Nephron (organoid): ENCODE results near the gene EMC10.

Experiments used
- H3K27ac Mint-ChIP-seq, 3 experiments: 2 replicates each; pipeline ENCODE4 v1.8.0; 2020; ENCODE audit warnings: mixed read lengths in 3 of 3, mild to moderate bottlenecking in 2 of 3, moderate library complexity in 1 of 3
- H3K27me3 Mint-ChIP-seq: 2 replicates; pipeline ENCODE4 v1.8.0; 2021; ENCODE audit warnings: low read depth, mild to moderate bottlenecking, moderate library complexity, mixed read lengths
- H3K36me3 Mint-ChIP-seq: 2 replicates; pipeline ENCODE4 v1.8.0; 2020; ENCODE audit warnings: low read depth, mixed read lengths
- H3K4me1 Mint-ChIP-seq: 2 replicates; pipeline ENCODE4 v1.8.0; 2020; ENCODE audit warnings: mixed read lengths
- H3K4me3 Mint-ChIP-seq, 3 experiments: 2 replicates each; pipeline ENCODE4 v1.8.0; 2020; ENCODE audit warnings: mild to moderate bottlenecking in 3 of 3, mixed read lengths in 3 of 3, moderate library complexity in 2 of 3
- H3K9me3 Mint-ChIP-seq: 2 replicates; pipeline ENCODE4 v1.8.0; 2020; ENCODE audit warnings: mixed read lengths
- TF ChIP-seq, protein P1 (sequence below), 3 experiments: fragments of 200-600 bp; sonication (generic); IDR thresholded peaks; one replicate each; pipeline ENCODE4 v1.5.0; 2021; ENCODE audit warnings: antibody characterized with exemption in 3 of 3; ENCODE audit not compliant: unreplicated experiment in 3 of 3

The EMC10 gene

DNA sequence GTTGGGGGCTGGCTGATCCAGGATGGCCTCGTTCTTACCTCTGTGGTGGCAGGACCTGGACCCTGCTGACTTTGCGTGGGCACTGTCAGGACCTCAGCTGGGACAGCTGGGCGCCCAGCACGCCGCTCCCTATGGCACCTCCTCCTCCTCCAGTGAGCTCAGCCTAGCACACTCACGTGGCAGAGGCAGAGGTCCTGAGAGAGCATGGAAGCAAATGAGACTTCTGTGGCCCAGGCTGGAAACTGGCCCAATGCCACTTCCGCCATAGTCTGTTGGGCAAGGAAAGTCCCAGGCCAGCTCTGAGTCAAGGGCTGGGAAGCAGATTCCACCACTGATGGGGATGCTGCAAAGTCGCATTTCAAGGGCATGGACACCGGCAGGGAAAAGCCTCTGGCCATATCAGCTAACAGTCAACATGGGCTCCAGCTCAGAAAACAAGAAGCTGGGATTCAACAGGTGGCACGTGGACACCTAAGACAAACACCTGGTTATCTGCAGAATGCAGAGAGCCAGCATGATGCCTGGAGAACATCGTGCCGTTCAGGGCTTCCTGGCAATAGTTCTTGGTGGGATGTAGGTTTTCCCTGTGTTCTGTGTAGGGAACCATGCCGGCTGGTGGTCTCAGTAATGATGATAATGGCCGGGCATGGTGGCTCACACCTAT, 26.9 kb upstream of the EMC10 start:
- H3K27me3 Mint-ChIP-seq = peaks cover 6% of the 10 kb centered on the region
- H3K4me3 Mint-ChIP-seq = no peak overlapping the region
- TF ChIP-seq, protein P1, sequence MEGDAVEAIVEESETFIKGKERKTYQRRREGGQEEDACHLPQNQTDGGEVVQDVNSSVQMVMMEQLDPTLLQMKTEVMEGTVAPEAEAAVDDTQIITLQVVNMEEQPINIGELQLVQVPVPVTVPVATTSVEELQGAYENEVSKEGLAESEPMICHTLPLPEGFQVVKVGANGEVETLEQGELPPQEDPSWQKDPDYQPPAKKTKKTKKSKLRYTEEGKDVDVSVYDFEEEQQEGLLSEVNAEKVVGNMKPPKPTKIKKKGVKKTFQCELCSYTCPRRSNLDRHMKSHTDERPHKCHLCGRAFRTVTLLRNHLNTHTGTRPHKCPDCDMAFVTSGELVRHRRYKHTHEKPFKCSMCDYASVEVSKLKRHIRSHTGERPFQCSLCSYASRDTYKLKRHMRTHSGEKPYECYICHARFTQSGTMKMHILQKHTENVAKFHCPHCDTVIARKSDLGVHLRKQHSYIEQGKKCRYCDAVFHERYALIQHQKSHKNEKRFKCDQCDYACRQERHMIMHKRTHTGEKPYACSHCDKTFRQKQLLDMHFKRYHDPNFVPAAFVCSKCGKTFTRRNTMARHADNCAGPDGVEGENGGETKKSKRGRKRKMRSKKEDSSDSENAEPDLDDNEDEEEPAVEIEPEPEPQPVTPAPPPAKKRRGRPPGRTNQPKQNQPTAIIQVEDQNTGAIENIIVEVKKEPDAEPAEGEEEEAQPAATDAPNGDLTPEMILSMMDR (IDR thresholded peaks at IDR 0.05; ENCODE audit: unreplicated experiment in 3 of 3) = no peak
- H3K36me3 Mint-ChIP-seq = no peaks in the 10 kb centered on the region
- H3K4me1 Mint-ChIP-seq = no peaks in the 10 kb centered on the region
- no peak overlapping the region for H3K27ac Mint-ChIP-seq
- H3K9me3 Mint-ChIP-seq = peaks cover 3% of the 10 kb centered on the region

- Mint-ChIP-seq H3K36me3 (no peaks in the 10 kb centered on the region), H3K4me1 (no peaks in the 10 kb centered on the region), H3K9me3 (peaks cover 6% of the 10 kb centered on the region), H3K27ac (no peak overlapping the region), H3K27me3 (peaks cover 6% of the 10 kb centered on the region), H3K4me3 (no peak overlapping the region)
- TF ChIP-seq, protein P1 (IDR thresholded peaks at IDR 0.05; ENCODE audit: unreplicated experiment in 3 of 3) = no peak
These were observed 25.7 kb upstream of the EMC10 start for GRCh38 chr19:50450369-50451222.

DNA sequence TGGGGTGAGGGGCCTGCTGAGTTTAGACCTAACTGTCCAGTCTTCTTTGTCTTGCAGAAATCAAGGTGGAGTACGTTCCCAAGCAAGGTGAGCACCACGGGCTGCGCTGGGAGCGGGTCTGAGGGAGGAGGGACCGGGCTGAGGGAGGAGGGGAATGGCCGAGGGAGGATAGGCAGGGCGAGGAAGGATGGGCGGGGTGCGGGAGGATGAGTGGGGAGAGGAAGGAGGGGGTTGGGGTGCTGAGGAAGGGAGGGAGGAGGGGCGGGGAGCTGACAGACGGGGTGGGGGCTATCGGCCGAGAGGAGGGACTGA, 25.1 kb upstream of the EMC10 start:
- Mint-ChIP-seq H3K27me3 (peaks cover 11% of the 10 kb centered on the region), H3K4me1 (no peaks in the 10 kb centered on the region), H3K36me3 (no peaks in the 10 kb centered on the region), H3K9me3 (peaks cover 6% of the 10 kb centered on the region), H3K4me3 (no peak overlapping the region), H3K27ac (no peak overlapping the region)
- TF ChIP-seq, protein P1 (IDR thresholded peaks at IDR 0.05; ENCODE audit: unreplicated experiment in 3 of 3) = no peak

DNA sequence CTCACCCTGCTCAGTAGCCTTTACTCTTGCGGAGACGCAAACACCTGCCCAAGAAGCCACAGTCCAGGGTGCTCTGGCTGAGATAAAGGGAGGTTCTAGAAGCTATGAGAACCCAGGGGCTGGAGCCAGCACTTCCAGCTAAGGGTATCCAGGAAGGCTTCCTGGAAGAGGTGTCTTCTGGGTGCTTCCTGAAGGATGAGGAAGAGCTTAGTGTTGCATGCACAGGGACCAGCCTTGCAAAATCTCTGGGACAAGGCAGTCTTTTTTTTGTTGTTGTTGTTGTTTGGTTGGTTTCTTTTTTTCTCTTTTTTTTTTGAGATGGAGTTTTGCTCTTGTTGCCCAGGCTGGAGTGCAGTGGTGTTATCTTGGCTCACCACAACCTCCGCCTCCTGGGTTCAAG, 23.1 kb upstream of the EMC10 start:
- peaks cover 2% of the 10 kb centered on the region for H3K9me3 Mint-ChIP-seq
- no peak overlapping the region for H3K27ac Mint-ChIP-seq
- H3K4me1 Mint-ChIP-seq = no peaks in the 10 kb centered on the region
- no peaks in the 10 kb centered on the region for H3K36me3 Mint-ChIP-seq
- H3K27me3 Mint-ChIP-seq = peaks cover 4% of the 10 kb centered on the region
- TF ChIP-seq, protein P1 (IDR thresholded peaks at IDR 0.05; ENCODE audit: unreplicated experiment in 3 of 3) = no peak
- no peak overlapping the region for H3K4me3 Mint-ChIP-seq

DNA sequence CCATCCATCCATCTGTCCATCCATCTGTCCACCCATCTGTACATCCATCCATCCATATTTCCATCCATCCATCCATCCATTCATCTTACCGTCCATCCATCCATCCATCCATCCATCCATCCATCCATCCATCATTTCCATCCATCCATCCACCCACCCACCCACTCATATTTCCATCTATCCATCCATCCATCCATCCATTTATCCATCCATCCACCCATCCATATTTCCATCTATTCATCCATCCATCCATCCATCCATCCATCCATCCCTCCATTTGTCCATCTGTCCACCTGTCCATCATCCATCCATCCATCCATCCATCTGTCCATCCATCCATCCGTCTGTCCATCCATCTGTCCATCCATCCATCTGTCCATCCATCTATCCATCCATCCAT, 20.3 kb upstream of the EMC10 start:
- Mint-ChIP-seq H3K36me3 (no peaks in the 10 kb centered on the region), H3K4me3 (no peak overlapping the region), H3K4me1 (peaks cover 6% of the 10 kb centered on the region), H3K27me3 (peaks cover 10% of the 10 kb centered on the region), H3K9me3 (peaks cover 2% of the 10 kb centered on the region), H3K27ac (no peak overlapping the region)
- TF ChIP-seq, protein P1 (IDR thresholded peaks at IDR 0.05; ENCODE audit: unreplicated experiment in 3 of 3) = no peak
